Hepatocyte (in vitro differentiated cells): ENCODE data around the gene COL21A1. TPM values are rescaled to one million over a fixed set of nuclear protein-coding genes. Genes with fewer than 3 reads are reported as not detected.

Source experiments
- DNase-seq: peaks from one replicate; pipeline ENCODE4 v3.0.0-alpha.2; 2016; ENCODE audit warnings: low spot score
- H2AFZ ChIP-seq: fragments of 200-600 bp; sonication (generic); 2 replicates; pipeline ENCODE4 v1.6.0; 2016; ENCODE audit warnings: antibody characterized with exemption, mild to moderate bottlenecking
- H3K27ac ChIP-seq: fragments of 200-600 bp; sonication (generic); 2 replicates; pipeline ENCODE4 v1.5.1; 2016; ENCODE audit warnings: mild to moderate bottlenecking
- H3K27me3 ChIP-seq: fragments of 200-600 bp; sonication (generic); 2 replicates; pipeline ENCODE4 v1.6.1; 2016
- H3K36me3 ChIP-seq: fragments of 200-600 bp; sonication (generic); replicated peaks from 2 replicates; pipeline ENCODE4 v1.5.1; 2016; ENCODE audit warnings: low read depth; ENCODE audit not compliant: insufficient read depth
- H3K4me1 ChIP-seq: fragments of 200-600 bp; sonication (generic); 2 replicates; pipeline ENCODE4 v1.5.1; 2016; ENCODE audit warnings: mild to moderate bottlenecking, moderate library complexity; ENCODE audit not compliant: insufficient read depth
- H3K4me2 ChIP-seq: fragments of 200-600 bp; sonication (generic); 2 replicates; pipeline ENCODE4 v1.6.0; 2016
- H3K4me3 ChIP-seq: fragments of 200-600 bp; sonication (generic); 2 replicates; pipeline ENCODE4 v1.5.1; 2016; ENCODE audit warnings: mild to moderate bottlenecking
- H3K79me2 ChIP-seq: fragments of 200-600 bp; sonication (generic); 2 replicates; pipeline ENCODE4 v1.6.0; 2017; ENCODE audit warnings: mild to moderate bottlenecking
- H3K9me2 ChIP-seq: fragments of 200-600 bp; sonication (generic); replicated peaks from 2 replicates; pipeline ENCODE4 v1.6.0; 2017; ENCODE audit warnings: mild to moderate bottlenecking; ENCODE audit not compliant: insufficient read depth
- H3K9me3 ChIP-seq: fragments of 200-600 bp; sonication (generic); 2 replicates; pipeline ENCODE4 v1.5.1; 2016; ENCODE audit warnings: low read depth, mild to moderate bottlenecking
- H4K20me1 ChIP-seq: fragments of 200-600 bp; sonication (generic); 2 replicates; pipeline ENCODE4 v1.6.0; 2016; ENCODE audit warnings: mild to moderate bottlenecking; ENCODE audit not compliant: insufficient read depth, poor library complexity, severe bottlenecking
- CTCF ChIP-seq: fragments of 200-600 bp; sonication (generic); IDR thresholded peaks from 2 replicates; pipeline ENCODE4 v1.5.1; 2016; ENCODE audit warnings: antibody characterized with exemption, mild to moderate bottlenecking; ENCODE audit not compliant: poor library complexity
- EZH2 ChIP-seq: fragments of 200-600 bp; sonication (generic); IDR thresholded peaks from 2 replicates; pipeline ENCODE4 v1.6.1; 2016; ENCODE audit warnings: antibody characterized with exemption, mild to moderate bottlenecking, borderline replicate concordance
- EZH2phosphoT487 ChIP-seq: fragments of 200-600 bp; sonication (generic); IDR thresholded peaks from one replicate; pipeline ENCODE4 v1.6.1; 2018; ENCODE audit warnings: antibody characterized with exemption, mild to moderate bottlenecking, low read depth, moderate library complexity; ENCODE audit not compliant: unreplicated experiment, severe bottlenecking
- WGBS: methylation state at CpG from one replicate; pipeline ENCODE4 v1.1.6; 2016; ENCODE audit warnings: low lambda C conversion rate; ENCODE audit errors: missing lambda C conversion rate; 5-methylcytosine and 5-hydroxymethylcytosine counted together
- polyA plus RNA-seq: library from polyadenylated mRNA; unstranded; fragments of >200 nt; fragmentation: Nextera tagmentation; extraction: Ambion mirVana; gene quantifications from 2 replicates; pipeline ENCODE4 v1.2.1, GENCODE V29; 2016
- total RNA-seq: library from RNA; depleted of rRNA; stranded (reverse); fragments of >200 nt; gene quantifications from 2 replicates; pipeline ENCODE4 v1.2.3, GENCODE V29; 2014

Gene COL21A1
- total and polyA plus RNA-seq, 2 experiments from 2014 or later = 36.2 to 44.7 TPM

- no peak overlapping the region for H3K4me2 ChIP-seq
- H3K27ac ChIP-seq = no peak overlapping the region
- TF ChIP-seq EZH2 (no peak), CTCF (no peak), EZH2phosphoT487 (no peak)
- no peaks in the 10 kb centered on the region for H3K9me3 ChIP-seq
- no peaks in the 10 kb centered on the region for H4K20me1 ChIP-seq
- no peak for DNase-seq
- no peaks in the 10 kb centered on the region for H3K27me3 ChIP-seq
- 85% methylated on average over 5 of the region's 5 CpGs for WGBS
- no peaks in the 10 kb centered on the region for H3K79me2 ChIP-seq
- peaks cover 17% of the 10 kb centered on the region for H3K4me1 ChIP-seq
- H3K36me3 ChIP-seq = no peaks in the 10 kb centered on the region
- H2AFZ ChIP-seq = no peak overlapping the region
- no peak overlapping the region for H3K4me3 ChIP-seq
- H3K9me2 ChIP-seq = no peaks in the 10 kb centered on the region
Measured at GRCh38 chr6:56241124-56241802, 6.1 kb downstream of the COL21A1 start.

GRCh38 chr6:56238352-56238751 is 9.0 kb downstream of the COL21A1 start:
- H3K27ac ChIP-seq = no peak overlapping the region
- no peak for DNase-seq
- 90% methylated on average over 2 of the region's 2 CpGs for WGBS
- H3K9me3 ChIP-seq = no peaks in the 10 kb centered on the region
- no peaks in the 10 kb centered on the region for H3K36me3 ChIP-seq
- H3K4me3 ChIP-seq = no peak overlapping the region
- H3K4me1 ChIP-seq = no peaks in the 10 kb centered on the region
- H3K9me2 ChIP-seq = no peaks in the 10 kb centered on the region
- TF ChIP-seq CTCF (no peak), EZH2 (no peak), EZH2phosphoT487 (no peak)
- no peak overlapping the region for H3K4me2 ChIP-seq
- H3K79me2 ChIP-seq = no peaks in the 10 kb centered on the region
- no peaks in the 10 kb centered on the region for H4K20me1 ChIP-seq
- no peak overlapping the region for H2AFZ ChIP-seq
- no peaks in the 10 kb centered on the region for H3K27me3 ChIP-seq

- no peak overlapping the region for H3K27ac ChIP-seq
- no peaks in the 10 kb centered on the region for H4K20me1 ChIP-seq
- H3K9me3 ChIP-seq = no peaks in the 10 kb centered on the region
- H3K9me2 ChIP-seq = no peaks in the 10 kb centered on the region
- no peak overlapping the region for H2AFZ ChIP-seq
- DNase-seq = no peak
- WGBS = 79% methylated on average over 1 of the region's 1 CpG
- no peaks in the 10 kb centered on the region for H3K36me3 ChIP-seq
- no peak for TF ChIP-seq EZH2phosphoT487
- no peak for TF ChIP-seq EZH2
- no peak for TF ChIP-seq CTCF
- H3K79me2 ChIP-seq = no peaks in the 10 kb centered on the region
- H3K4me1 ChIP-seq = no peaks in the 10 kb centered on the region
- no peak overlapping the region for H3K4me2 ChIP-seq
- no peak overlapping the region for H3K4me3 ChIP-seq
- H3K27me3 ChIP-seq = no peaks in the 10 kb centered on the region
Measured at GRCh38 chr6:56235245-56235644, 12.1 kb downstream of the COL21A1 start.
